NCI-H2171 (cell line): ENCODE measurements around the gene INTS2.
A peak's percentile ranks its signal among the peaks of the same experiment; 100 is the strongest.
"Not testable (repeated sequence)": the region's sequence is repeated elsewhere in the genome, so short reads cannot be mapped to it uniquely, and the experiment has no call there.

Experiments used
- DNase-seq: peaks from one replicate; lab custom pipeline; 2025; lab: John Stamatoyannopoulos, UW

The INTS2 gene, protein sequence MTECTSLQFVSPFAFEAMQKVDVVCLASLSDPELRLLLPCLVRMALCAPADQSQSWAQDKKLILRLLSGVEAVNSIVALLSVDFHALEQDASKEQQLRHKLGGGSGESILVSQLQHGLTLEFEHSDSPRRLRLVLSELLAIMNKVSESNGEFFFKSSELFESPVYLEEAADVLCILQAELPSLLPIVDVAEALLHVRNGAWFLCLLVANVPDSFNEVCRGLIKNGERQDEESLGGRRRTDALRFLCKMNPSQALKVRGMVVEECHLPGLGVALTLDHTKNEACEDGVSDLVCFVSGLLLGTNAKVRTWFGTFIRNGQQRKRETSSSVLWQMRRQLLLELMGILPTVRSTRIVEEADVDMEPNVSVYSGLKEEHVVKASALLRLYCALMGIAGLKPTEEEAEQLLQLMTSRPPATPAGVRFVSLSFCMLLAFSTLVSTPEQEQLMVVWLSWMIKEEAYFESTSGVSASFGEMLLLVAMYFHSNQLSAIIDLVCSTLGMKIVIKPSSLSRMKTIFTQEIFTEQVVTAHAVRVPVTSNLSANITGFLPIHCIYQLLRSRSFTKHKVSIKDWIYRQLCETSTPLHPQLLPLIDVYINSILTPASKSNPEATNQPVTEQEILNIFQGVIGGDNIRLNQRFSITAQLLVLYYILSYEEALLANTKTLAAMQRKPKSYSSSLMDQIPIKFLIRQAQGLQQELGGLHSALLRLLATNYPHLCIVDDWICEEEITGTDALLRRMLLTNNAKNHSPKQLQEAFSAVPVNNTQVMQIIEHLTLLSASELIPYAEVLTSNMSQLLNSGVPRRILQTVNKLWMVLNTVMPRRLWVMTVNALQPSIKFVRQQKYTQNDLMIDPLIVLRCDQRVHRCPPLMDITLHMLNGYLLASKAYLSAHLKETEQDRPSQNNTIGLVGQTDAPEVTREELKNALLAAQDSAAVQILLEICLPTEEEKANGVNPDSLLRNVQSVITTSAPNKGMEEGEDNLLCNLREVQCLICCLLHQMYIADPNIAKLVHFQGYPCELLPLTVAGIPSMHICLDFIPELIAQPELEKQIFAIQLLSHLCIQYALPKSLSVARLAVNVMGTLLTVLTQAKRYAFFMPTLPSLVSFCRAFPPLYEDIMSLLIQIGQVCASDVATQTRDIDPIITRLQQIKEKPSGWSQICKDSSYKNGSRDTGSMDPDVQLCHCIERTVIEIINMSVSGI

DNA sequence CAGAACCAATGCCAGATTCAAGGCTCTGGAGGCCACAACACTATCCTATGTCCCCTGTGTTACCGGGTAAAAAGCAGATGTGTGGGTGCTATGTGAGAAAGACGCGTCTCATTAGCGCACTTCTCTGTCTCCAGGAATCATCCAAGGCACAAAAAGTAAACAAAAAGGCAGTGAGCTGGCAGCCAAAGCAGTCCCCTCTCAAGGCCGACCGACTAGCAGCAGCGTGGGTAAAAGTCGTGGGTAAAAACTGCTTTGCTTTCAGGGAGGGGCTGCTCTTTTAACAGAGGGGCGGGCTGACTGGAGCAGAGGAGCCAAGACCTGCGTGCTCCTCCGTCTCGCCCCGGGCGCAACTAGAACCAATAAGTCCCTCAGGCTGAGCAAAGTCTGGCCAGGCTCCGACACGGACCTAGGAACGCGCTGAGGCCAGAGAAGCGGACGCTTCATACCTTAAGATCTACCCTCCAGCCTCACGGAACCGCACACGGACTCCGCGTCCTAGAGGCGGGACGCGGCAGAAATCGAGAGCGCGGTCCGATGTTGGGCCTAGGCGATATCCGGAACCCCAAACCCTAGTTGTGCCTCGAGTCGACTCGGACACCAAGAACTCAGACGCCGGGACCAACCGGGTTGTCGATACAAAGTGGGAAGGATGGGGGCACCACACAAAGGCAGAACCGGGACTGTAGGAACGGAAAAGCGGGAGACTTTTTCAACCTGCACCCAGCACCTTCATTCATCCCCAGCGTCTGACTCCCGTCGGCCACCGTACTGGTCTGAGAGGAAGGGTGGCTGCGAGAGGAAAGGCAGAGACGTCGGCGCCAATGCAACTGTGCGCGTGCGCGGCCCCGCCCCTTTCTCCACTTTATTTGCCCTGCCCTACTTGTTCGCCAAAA, at the start of gene INTS2:
INTS2 (minus strand) TSS at position 775 of the 893 bp plus-strand sequence. CDS start 1,338 bp downstream, outside the sequence.
- peak; percentile 85 for DNase-seq

GRCh38 chr17:61974115-61974514, 46.3 kb upstream of the INTS2 start:
- no peak for DNase-seq

GRCh38 chr17:61972311-61972710, 44.5 kb upstream of the INTS2 start:
- DNase-seq: no peak

- no peak for DNase-seq
These were observed 42.2 kb upstream of the INTS2 start for GRCh38 chr17:61970030-61970429.

DNA sequence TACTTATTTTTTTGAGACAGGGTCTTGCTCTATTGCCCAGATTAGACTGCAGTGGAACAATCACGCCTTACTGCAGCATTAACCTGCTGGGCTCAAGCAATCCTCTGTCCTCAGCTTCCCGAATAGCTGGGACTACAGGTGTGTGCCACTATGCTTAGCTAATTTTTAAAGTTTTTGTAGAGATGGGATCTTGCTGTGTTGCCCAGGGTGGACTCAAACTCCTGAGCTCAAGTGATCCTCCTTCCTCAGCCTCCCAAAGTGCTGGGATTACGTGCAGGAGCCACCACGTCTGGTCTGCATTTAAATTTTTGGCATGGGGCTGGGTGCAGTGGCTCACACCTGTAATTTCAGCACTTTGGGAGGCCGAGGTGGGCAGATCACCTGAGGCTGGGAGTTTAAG, 41.0 kb upstream of the INTS2 start:
- no peak for DNase-seq

GRCh38 chr17:61967729-61968128, 39.9 kb upstream of the INTS2 start:
- DNase-seq: no peak

DNA sequence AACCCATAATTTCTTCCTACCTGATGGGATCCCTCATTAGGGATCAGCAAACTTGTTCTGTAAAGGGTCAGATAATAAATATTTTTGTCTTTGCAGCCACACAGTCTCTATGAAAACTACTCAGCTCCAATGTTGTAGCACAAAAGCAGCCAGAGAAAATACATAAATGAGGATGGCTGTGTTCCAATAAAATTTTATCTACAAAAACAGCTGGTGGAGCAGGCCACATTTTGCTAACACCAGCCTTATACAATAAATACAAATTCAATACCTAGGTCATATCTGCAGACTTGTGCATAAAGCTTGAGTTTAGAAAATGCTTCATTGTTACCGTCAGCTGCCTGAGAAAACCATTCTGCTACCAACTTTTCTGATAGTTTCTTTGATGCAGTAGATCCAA, 38.4 kb upstream of the INTS2 start:
- no peak for DNase-seq

DNA sequence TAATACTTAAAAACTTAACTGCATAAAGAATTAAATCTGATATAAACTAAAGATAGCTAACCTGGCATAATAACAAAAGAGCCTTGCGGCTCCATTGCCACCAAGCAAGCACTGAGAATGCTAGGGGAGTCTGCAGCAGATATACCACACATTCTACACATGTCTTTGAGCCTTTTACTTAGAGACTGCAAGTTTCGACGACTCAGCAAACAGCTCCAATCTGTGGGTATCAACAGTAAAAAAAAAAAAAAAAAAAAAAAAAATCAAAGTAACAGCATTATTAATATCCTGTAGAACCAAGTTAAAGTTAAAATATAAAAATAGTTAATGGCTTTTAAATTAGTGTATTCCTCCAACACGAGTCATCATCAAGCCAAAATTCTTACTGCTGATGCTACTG, 27.8 kb upstream of the INTS2 start:
- no peak for DNase-seq

GRCh38 chr17:61947367-61948078, 19.7 kb upstream of the INTS2 start:
- DNase-seq: no peak

- no peak for DNase-seq
These were observed 18.6 kb upstream of the INTS2 start for GRCh38 chr17:61946359-61946758.

DNA sequence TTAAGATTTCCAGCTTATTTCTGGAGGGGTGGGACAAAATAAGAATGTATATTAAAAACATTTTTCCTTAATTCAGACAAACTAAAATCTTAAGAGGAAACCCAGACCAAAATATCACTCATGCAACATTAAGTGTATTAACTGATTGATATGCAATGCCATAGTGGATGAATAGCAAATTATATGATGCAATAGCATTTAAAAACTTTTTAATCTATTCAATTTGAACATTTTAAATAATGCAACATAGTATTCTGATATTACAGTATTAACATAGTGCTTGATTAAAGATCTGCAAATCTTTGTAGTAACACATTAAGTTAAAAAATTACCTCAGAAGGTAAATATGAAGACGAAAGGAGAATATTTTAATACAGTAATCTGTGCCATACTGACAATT, 15.3 kb upstream of the INTS2 start:
- no peak for DNase-seq

GRCh38 chr17:61942085-61942484, 14.3 kb upstream of the INTS2 start:
- no peak for DNase-seq

- no peak for DNase-seq
These were observed 287 bp upstream of the INTS2 start for GRCh38 chr17:61928101-61928436.

GRCh38 chr17:61926826-61927207, 965 bp downstream of the INTS2 start:
- no peak for DNase-seq

DNA sequence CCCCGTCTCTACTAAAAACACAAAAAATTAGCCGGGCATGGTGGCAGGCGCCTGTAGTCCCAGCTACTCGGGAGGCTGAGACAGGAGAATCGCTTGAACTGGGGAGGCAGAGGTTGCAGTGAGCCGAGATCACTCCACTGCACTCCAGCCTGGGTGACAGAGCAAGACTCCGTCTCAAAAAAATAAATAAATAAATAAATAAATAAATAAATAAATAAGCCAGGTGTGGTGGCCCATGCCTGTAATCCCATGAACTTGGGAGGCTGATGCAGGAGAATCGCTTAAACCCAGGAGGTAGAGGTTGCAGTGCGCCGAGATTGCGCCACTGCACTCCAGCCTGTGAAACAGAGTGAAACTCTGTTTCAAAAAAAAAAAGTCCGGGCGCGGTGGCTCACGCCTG, 12.6 kb downstream of the INTS2 start:
- DNase-seq: not testable (repeated sequence)

GRCh38 chr17:61908292-61909037, 19.3 kb downstream of the INTS2 start:
- no peak for DNase-seq

GRCh38 chr17:61907361-61907760, 20.4 kb downstream of the INTS2 start:
- no peak for DNase-seq

DNA sequence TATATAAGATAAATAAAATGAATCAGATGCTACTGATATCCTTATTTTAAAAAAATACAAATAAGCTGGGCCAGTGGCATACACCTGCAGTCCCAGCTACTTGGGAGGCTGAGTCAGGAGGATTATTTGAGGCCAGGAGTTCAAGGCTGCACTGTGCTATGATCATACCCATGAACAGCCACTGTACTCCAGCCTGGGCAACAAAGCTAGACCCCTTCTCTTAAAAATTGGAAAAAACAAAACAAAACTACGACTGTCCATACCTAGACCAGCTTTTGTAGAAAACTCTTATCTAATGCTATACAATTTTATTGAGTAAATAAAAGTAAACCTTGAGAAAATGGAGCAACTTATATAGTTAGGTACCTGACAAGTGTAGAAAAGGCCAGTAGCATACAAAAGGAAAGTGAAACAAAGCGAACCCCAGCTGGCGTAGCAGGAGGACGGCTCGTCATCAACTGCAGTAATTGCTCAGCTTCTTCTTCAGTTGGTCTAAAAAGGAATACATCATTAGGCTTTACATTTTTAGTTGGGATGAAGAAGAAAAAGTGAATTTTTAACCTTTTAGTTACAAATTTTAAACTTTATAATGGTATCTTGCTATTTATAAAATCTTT, 23.6 kb downstream of the INTS2 start:
- no peak for DNase-seq

- DNase-seq: no peak
These were observed 24.5 kb downstream of the INTS2 start for GRCh38 chr17:61903251-61903650.
